HepG2 (cell line): Measurements from ENCODE around the gene LRPPRC. TPM values are rescaled to one million over a fixed set of nuclear protein-coding genes. Genes with fewer than 3 reads are reported as not detected.
A peak's percentile ranks its signal among the peaks of the same experiment; 100 is the strongest.

ENCODE experiments used
- ATF3 ChIP-seq: sonication (generic); formaldehyde crosslinking; IDR thresholded peaks from 2 replicates; pipeline ENCODE4 v1.4.0; 2020; ENCODE audit warnings: missing genetic modification reagents
- CREB1 ChIP-seq, 2 experiments: fragments of 450-650 bp in 1 of 2; IDR thresholded peaks; 2 replicates each; pipeline ENCODE4 v1.6.1; 2016 to 2017; ENCODE audit warnings: control low read depth in 1 of 2, mild to moderate bottlenecking in 1 of 2, missing compliant biosample characterization in 1 of 2, missing genetic modification characterization in 1 of 2
- DDIT3 ChIP-seq: sonication (generic); formaldehyde crosslinking; IDR thresholded peaks from 2 replicates; pipeline ENCODE4 v1.4.0; 2020; ENCODE audit warnings: mild to moderate bottlenecking, missing genetic modification reagents
- ELK4 ChIP-seq: sonication (generic); formaldehyde crosslinking; IDR thresholded peaks from 2 replicates; pipeline ENCODE4 v1.9.0; 2021; ENCODE audit warnings: missing genetic modification reagents, borderline replicate concordance
- HOXA5 ChIP-seq: sonication (generic); formaldehyde crosslinking; IDR thresholded peaks from 2 replicates; pipeline ENCODE4 v1.4.0; 2020; ENCODE audit warnings: missing genetic modification reagents
- IRF9 ChIP-seq: sonication (generic); formaldehyde crosslinking; IDR thresholded peaks from 2 replicates; pipeline ENCODE4 v1.8.0; 2022; ENCODE audit warnings: missing genetic modification reagents, mild to moderate bottlenecking, borderline replicate concordance
- MATR3 ChIP-seq: sonication (generic); formaldehyde crosslinking; IDR thresholded peaks from 2 replicates; pipeline ENCODE4 v1.4.0; 2020; ENCODE audit warnings: missing genetic modification reagents
- PRDM10 ChIP-seq: sonication (generic); formaldehyde crosslinking; IDR thresholded peaks from 2 replicates; pipeline ENCODE4 v1.4.0; 2020; ENCODE audit warnings: low read depth, missing genetic modification reagents
- RXRB ChIP-seq: IDR thresholded peaks from 2 replicates; pipeline ENCODE4 v1.6.1; 2016; ENCODE audit warnings: borderline replicate concordance, missing genetic modification reagents, missing compliant biosample characterization
- SKI ChIP-seq: fragments of 450-650 bp; IDR thresholded peaks from one replicate; pipeline ENCODE4 v1.6.1; 2018; ENCODE audit warnings: mild to moderate bottlenecking; ENCODE audit not compliant: partially characterized antibody
- SMAD9 ChIP-seq: sonication (generic); formaldehyde crosslinking; IDR thresholded peaks from 2 replicates; pipeline ENCODE4 v1.5.1; 2020; ENCODE audit warnings: mild to moderate bottlenecking, missing genetic modification reagents
- ZBTB20 ChIP-seq: sonication (generic); formaldehyde crosslinking; IDR thresholded peaks from 2 replicates; pipeline ENCODE4 v1.8.1; 2023; ENCODE audit warnings: missing genetic modification reagents, low read depth, mild to moderate bottlenecking, borderline replicate concordance
- ZHX1 ChIP-seq: sonication (generic); formaldehyde crosslinking; IDR thresholded peaks from 2 replicates; pipeline ENCODE4 v1.8.1; 2022; ENCODE audit warnings: low read depth, mild to moderate bottlenecking, missing genetic modification reagents
- ZNF282 ChIP-seq: fragments of 450-650 bp; IDR thresholded peaks from 2 replicates; pipeline ENCODE4 v1.6.1; 2018; ENCODE audit not compliant: partially characterized antibody
- ZNF296 ChIP-seq: sonication (generic); formaldehyde crosslinking; conservative IDR thresholded peaks from 2 replicates; pipeline ENCODE4 v1.5.0; 2020; ENCODE audit warnings: mild to moderate bottlenecking, missing genetic modification reagents
- ZNF615 ChIP-seq: sonication (generic); formaldehyde crosslinking; IDR thresholded peaks from 2 replicates; pipeline ENCODE4 v1.5.0; 2020; ENCODE audit warnings: mild to moderate bottlenecking, missing genetic modification reagents, borderline replicate concordance
- ZNF703 ChIP-seq: sonication (generic); formaldehyde crosslinking; IDR thresholded peaks from 2 replicates; pipeline ENCODE4 v1.5.1; 2020; ENCODE audit warnings: missing genetic modification reagents, mild to moderate bottlenecking, moderate library complexity, borderline replicate concordance
- ZNF83 ChIP-seq: sonication (generic); formaldehyde crosslinking; IDR thresholded peaks from 2 replicates; pipeline ENCODE4 v1.4.0; 2020; ENCODE audit warnings: missing genetic modification reagents, mild to moderate bottlenecking, borderline replicate concordance
- ZSCAN30 ChIP-seq: sonication (generic); formaldehyde crosslinking; IDR thresholded peaks from 2 replicates; pipeline ENCODE4 v1.5.0; 2020; ENCODE audit warnings: mild to moderate bottlenecking, missing genetic modification reagents
- polyA plus RNA-seq, 8 experiments: library from polyadenylated mRNA; depleted of rRNA in 3 of 8; stranded (reverse) in 7 of 8; unstranded in 1 of 8; fragments of >200 nt; fragmentation: Illumina TruSeq in 4 of 8; extraction: Trizol in 4 of 8; gene quantifications; 2 replicates each; pipeline versions ENCODE4 v1.2.1 to v1.2.3, GENCODE V29; 2011 to 2016; ENCODE audit warnings: low read depth in 4 of 8, missing spikeins in 1 of 8, mixed read lengths in 1 of 8; ENCODE audit not compliant: insufficient read depth in 1 of 8
- total RNA-seq, 5 experiments: library from RNA; depleted of rRNA; stranded (reverse); fragments of >200 nt; fragmentation: Illumina TruSeq; extraction: Trizol; gene quantifications; 2 replicates each; pipeline ENCODE4 v1.2.3, GENCODE V29; 2016; ENCODE audit warnings: low read depth in 1 of 5

Gene LRPPRC
- total and polyA plus RNA-seq, 2 of the 13 experiments (the other 11 are each of a cell fraction or from before 2014, with no cell fraction given), result 117 to 167 TPM

GRCh38 chr2:44044281-44044720, 48.5 kb upstream of the LRPPRC start (continued):
- TF ChIP-seq DDIT3 (CRISPR knock-in tag) (no peak), RXRB (CRISPR knock-in tag) (peak; percentile 67), ZHX1 (CRISPR knock-in tag) (no peak), ZNF83 (no peak), ZSCAN30 (CRISPR knock-in tag) (peak; percentile 95), IRF9 (CRISPR knock-in tag) (peak; percentile 73; the same call in 1 of the 2 replicates), ATF3 (CRISPR knock-in tag) (no peak), ZNF296 (CRISPR knock-in tag) (no peak), ZNF615 (CRISPR knock-in tag) (0 out of 2 replicates have a peak, but pooled peaks have one; percentile 65), ZBTB20 (CRISPR knock-in tag) (no peak), ZNF282 (no peak), SKI (no peak), SMAD9 (CRISPR knock-in tag) (no peak), ZNF703 (no peak), ELK4 (no peak), HOXA5 (CRISPR knock-in tag) (peak; percentile 66; the same call in 1 of the 2 replicates), MATR3 (no peak), PRDM10 (CRISPR knock-in tag) (0 out of 2 replicates have a peak, but pooled peaks have one; percentile 45), CREB1 (IDR thresholded peaks at IDR 0.05) (no peak), CREB1 (CRISPR knock-in tag; IDR thresholded peaks at IDR 0.05) (no peak)
